Measurements from ENCODE around the gene TRERF1.

GRCh38 chr6:42243046-42243445 is 208.7 kb downstream of the TRERF1 start:
- TF ChIP-seq GATA2 (IDR thresholded peaks at IDR 0.05; ENCODE audit: low read depth, low read length) (no peak), GATA3 (IDR thresholded peaks at IDR 0.05; ENCODE audit: low read depth, low read length) (no peak)
